ENCODE results near the gene GPC6.

The GPC6 gene

GRCh38 chr13:93834051-93834450 lies 607.4 kb downstream of the GPC6 start:
- Histone ChIP-seq H3K79me2 (ENCODE audit: low read length) (no peaks in the 10 kb centered on the region), H3F3A (ENCODE audit: insufficient read depth, low read length) (no peaks in the 10 kb centered on the region), H3K27me3 (replicated peaks; ENCODE audit: insufficient read depth, low read length) (no peaks in the 10 kb centered on the region), H3K9ac (ENCODE audit: low read length) (no peak overlapping the region), H3K9me2 (replicated peaks; ENCODE audit: insufficient read depth, low read length) (no peaks in the 10 kb centered on the region), H3K4me3 (ENCODE audit: low read length) (no peak overlapping the region), H2AFZ (ENCODE audit: low read length) (no peak overlapping the region), H3K4me1 (ENCODE audit: low read length) (no peaks in the 10 kb centered on the region), H3K4me2 (ENCODE audit: low read depth, low read length) (no peak overlapping the region), H4K20me1 (ENCODE audit: insufficient read depth, low read length) (no peaks in the 10 kb centered on the region), H3K9me3 (replicated peaks; ENCODE audit: insufficient read depth, low read length) (no peaks in the 10 kb centered on the region), H3K27ac (ENCODE audit: low read length) (no peak overlapping the region), H3K36me3 (replicated peaks; ENCODE audit: insufficient read depth, low read length) (no peaks in the 10 kb centered on the region)
- TF ChIP-seq EZH2 (optimal IDR thresholded peaks at IDR 0.05; ENCODE audit: low read depth, low read length) (no peak), EZH2phosphoT487 (IDR thresholded peaks at IDR 0.05; ENCODE audit: low read length) (no peak), CTCF (IDR thresholded peaks at IDR 0.05; ENCODE audit: low read length) (no peak)
- DNase-seq: no peak

DNA sequence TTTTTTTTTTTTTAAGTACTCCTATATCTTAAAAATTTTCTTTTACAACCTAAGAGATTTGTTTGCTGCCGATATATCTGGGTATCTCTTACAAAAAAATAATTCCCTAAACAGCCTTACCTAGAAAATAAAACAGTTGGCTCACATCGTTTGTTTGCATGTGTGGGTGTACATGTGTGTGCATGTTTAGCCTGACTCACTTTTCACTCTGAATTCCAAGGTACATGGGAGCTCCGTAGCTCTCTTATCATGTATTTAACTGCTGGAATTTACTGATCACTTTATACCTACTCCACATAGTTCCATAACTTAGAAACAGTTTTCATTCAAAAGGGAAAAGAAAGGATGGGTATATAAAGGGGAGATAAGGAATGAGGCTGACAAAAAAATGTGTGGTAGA lies 616.5 kb downstream of the GPC6 start:
- Histone ChIP-seq H3F3A (ENCODE audit: insufficient read depth, low read length) (no peaks in the 10 kb centered on the region), H2AFZ (ENCODE audit: low read length) (no peak overlapping the region), H3K4me1 (ENCODE audit: low read length) (no peaks in the 10 kb centered on the region), H3K9me2 (replicated peaks; ENCODE audit: insufficient read depth, low read length) (no peaks in the 10 kb centered on the region), H3K9me3 (replicated peaks; ENCODE audit: insufficient read depth, low read length) (no peaks in the 10 kb centered on the region), H3K36me3 (replicated peaks; ENCODE audit: insufficient read depth, low read length) (no peaks in the 10 kb centered on the region), H3K4me2 (ENCODE audit: low read depth, low read length) (no peak overlapping the region), H3K79me2 (ENCODE audit: low read length) (no peaks in the 10 kb centered on the region), H3K27ac (ENCODE audit: low read length) (no peak overlapping the region), H3K9ac (ENCODE audit: low read length) (no peak overlapping the region), H4K20me1 (ENCODE audit: insufficient read depth, low read length) (no peaks in the 10 kb centered on the region), H3K27me3 (replicated peaks; ENCODE audit: insufficient read depth, low read length) (no peaks in the 10 kb centered on the region), H3K4me3 (ENCODE audit: low read length) (no peak overlapping the region)
- no peak for DNase-seq
- no peak for TF ChIP-seq EZH2phosphoT487 (IDR thresholded peaks at IDR 0.05; ENCODE audit: low read length)
- TF ChIP-seq CTCF (IDR thresholded peaks at IDR 0.05; ENCODE audit: low read length): no peak
- no peak for TF ChIP-seq EZH2 (optimal IDR thresholded peaks at IDR 0.05; ENCODE audit: low read depth, low read length)

GRCh38 chr13:93847162-93847561 lies 620.6 kb downstream of the GPC6 start:
- DNase-seq: no peak
- no peaks in the 10 kb centered on the region for H3K9me3 ChIP-seq (replicated peaks; ENCODE audit: insufficient read depth, low read length)
- TF ChIP-seq EZH2phosphoT487 (IDR thresholded peaks at IDR 0.05; ENCODE audit: low read length) (no peak), EZH2 (optimal IDR thresholded peaks at IDR 0.05; ENCODE audit: low read depth, low read length) (no peak), CTCF (IDR thresholded peaks at IDR 0.05; ENCODE audit: low read length) (no peak)
- H3K4me3 ChIP-seq (ENCODE audit: low read length): no peak overlapping the region
- no peaks in the 10 kb centered on the region for H3K79me2 ChIP-seq (ENCODE audit: low read length)
- H3K4me1 ChIP-seq (ENCODE audit: low read length): no peaks in the 10 kb centered on the region
- H3K36me3 ChIP-seq (replicated peaks; ENCODE audit: insufficient read depth, low read length): no peaks in the 10 kb centered on the region
- H2AFZ ChIP-seq (ENCODE audit: low read length): no peak overlapping the region
- no peak overlapping the region for H3K27ac ChIP-seq (ENCODE audit: low read length)
- no peaks in the 10 kb centered on the region for H4K20me1 ChIP-seq (ENCODE audit: insufficient read depth, low read length)
- H3F3A ChIP-seq (ENCODE audit: insufficient read depth, low read length): no peaks in the 10 kb centered on the region
- H3K9ac ChIP-seq (ENCODE audit: low read length): no peak overlapping the region
- H3K27me3 ChIP-seq (replicated peaks; ENCODE audit: insufficient read depth, low read length): no peaks in the 10 kb centered on the region
- no peaks in the 10 kb centered on the region for H3K9me2 ChIP-seq (replicated peaks; ENCODE audit: insufficient read depth, low read length)
- H3K4me2 ChIP-seq (ENCODE audit: low read depth, low read length): no peak overlapping the region
